GM12892 (cell line): Measurements from ENCODE around the gene KCNK4.

Source experiments
- POLR2A ChIP-seq: IDR thresholded peaks from 2 replicates; pipeline ENCODE4 v1.6.1; 2011; ENCODE audit warnings: low read depth, low read length, control low read depth
- POLR2AphosphoS5 ChIP-seq: IDR thresholded peaks from 2 replicates; pipeline ENCODE4 v1.6.1; 2011; ENCODE audit warnings: low read depth, low read length, control low read depth
- TAF1 ChIP-seq: IDR thresholded peaks from 2 replicates; pipeline ENCODE4 v1.6.1; 2011; ENCODE audit warnings: low read depth, mild to moderate bottlenecking, control low read depth, low read length, borderline replicate concordance

DNA sequence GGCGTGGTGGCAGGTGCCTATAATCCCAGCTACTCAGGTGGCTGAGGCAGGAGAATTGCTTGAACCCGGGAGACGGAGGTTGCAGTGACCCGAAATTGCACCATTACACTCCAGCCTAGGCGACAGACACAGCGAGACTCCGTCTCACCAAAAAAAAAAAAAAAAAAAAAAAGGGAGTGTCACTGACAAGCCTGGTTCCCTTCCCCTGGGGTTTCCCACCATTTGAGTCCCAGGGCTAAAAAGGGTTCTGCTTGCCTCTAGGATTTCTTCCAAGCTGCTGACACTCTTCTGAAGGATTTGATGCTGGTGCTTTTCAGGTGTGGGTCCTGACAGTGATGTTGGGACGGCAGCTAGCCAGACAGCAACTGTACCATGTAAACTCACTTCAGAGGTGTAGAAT is 47.6 kb downstream of the KCNK4 start:
- TF ChIP-seq POLR2AphosphoS5 (no peak), POLR2A (no peak), TAF1 (no peak)
